VCaP (cell line): Measurements from ENCODE around the gene ARID1B.

ENCODE experiments used
- H3K27ac ChIP-seq: fragments of 450-650 bp; 2 replicates; pipeline ENCODE4 v1.5.1; 2017
- TF ChIP-seq, protein P1 (sequence below): fragments of 450-650 bp; conservative IDR thresholded peaks from 2 replicates; pipeline ENCODE4 v1.5.1; 2017; ENCODE audit warnings: mild to moderate bottlenecking, moderate library complexity

The ARID1B gene

DNA sequence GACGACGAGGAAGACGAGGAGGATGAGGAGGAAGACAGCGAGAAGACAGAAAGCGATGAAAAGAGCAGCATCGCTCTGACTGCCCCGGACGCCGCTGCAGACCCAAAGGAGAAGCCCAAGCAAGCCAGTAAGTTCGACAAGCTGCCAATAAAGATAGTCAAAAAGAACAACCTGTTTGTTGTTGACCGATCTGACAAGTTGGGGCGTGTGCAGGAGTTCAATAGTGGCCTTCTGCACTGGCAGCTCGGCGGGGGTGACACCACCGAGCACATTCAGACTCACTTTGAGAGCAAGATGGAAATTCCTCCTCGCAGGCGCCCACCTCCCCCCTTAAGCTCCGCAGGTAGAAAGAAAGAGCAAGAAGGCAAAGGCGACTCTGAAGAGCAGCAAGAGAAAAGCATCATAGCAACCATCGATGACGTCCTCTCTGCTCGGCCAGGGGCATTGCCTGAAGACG lies 429.2 kb downstream of the ARID1B start:
- TF ChIP-seq, protein P1, sequence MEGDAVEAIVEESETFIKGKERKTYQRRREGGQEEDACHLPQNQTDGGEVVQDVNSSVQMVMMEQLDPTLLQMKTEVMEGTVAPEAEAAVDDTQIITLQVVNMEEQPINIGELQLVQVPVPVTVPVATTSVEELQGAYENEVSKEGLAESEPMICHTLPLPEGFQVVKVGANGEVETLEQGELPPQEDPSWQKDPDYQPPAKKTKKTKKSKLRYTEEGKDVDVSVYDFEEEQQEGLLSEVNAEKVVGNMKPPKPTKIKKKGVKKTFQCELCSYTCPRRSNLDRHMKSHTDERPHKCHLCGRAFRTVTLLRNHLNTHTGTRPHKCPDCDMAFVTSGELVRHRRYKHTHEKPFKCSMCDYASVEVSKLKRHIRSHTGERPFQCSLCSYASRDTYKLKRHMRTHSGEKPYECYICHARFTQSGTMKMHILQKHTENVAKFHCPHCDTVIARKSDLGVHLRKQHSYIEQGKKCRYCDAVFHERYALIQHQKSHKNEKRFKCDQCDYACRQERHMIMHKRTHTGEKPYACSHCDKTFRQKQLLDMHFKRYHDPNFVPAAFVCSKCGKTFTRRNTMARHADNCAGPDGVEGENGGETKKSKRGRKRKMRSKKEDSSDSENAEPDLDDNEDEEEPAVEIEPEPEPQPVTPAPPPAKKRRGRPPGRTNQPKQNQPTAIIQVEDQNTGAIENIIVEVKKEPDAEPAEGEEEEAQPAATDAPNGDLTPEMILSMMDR, result no peak

DNA sequence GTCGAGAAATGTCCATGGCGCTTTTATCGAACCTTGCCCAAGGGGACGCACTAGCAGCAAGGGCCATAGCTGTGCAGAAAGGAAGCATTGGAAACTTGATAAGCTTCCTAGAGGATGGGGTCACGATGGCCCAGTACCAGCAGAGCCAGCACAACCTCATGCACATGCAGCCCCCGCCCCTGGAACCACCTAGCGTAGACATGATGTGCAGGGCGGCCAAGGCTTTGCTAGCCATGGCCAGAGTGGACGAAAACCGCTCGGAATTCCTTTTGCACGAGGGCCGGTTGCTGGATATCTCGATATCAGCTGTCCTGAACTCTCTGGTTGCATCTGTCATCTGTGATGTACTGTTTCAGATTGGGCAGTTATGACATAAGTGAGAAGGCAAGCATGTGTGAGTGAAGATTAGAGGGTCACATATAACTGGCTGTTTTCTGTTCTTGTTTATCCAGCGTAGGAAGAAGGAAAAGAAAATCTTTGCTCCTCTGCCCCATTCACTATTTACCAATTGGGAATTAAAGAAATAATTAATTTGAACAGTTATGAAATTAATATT lies 430.4 kb downstream of the ARID1B start:
- H3K27ac ChIP-seq, result no peak overlapping the region

More for the DNA sequence above, 429.2 kb downstream of the ARID1B start:
- H3K27ac ChIP-seq, result no peak overlapping the region

DNA sequence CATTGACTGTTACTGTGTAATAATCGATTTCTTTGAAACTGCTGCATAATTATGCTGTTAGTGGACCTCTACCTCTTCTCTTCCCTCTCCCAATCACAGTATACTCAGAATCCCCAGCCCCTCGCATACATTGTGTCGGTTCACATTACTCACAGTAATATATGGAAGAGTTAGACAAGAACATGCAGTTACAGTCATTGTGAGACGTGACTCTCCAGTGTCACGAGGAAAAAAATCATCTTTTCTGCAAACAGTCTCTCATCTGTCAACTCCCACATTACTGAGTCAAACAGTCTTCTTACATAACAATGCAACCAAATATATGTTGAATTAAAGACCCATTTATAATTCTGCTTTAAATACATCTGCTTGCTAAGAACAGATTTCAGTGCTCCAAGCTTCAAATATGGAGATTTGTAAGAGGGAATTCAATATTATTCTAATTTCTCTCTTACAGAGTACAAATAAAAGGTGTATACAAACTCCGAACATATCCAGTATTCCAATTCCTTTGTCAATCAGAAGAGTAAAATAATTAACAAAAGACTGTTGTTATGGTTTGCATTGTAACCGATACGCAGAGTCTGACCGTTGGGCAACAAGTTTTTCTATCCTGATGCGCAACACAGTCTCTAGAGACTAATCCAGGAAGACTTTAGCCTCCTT lies 432.8 kb downstream of the ARID1B start:
- TF ChIP-seq, protein P1, result no peak

More for the DNA sequence above, 430.4 kb downstream of the ARID1B start:
- TF ChIP-seq, protein P1, result no peak

DNA sequence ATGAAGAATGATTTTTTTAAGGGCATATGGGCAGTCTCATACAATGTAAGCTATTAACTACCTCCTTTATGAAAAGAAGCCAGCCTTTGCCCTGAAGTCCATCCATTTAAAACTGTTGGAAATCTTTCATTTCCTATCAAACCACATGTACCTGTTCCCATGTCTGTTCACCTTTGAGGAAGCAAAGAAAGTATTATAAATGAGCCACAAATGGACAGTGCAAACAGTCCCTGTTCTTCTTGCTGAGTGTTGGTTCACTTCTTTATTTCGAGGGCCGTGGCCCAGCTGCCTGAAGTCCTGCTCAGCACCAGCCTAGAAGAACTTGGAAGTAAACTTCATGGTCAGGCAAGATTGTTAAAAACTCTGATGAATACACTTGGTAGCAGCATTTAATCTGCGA lies 433.8 kb downstream of the ARID1B start:
- H3K27ac ChIP-seq, result no peak overlapping the region
- TF ChIP-seq, protein P1, result no peak

More for the DNA sequence above, 432.8 kb downstream of the ARID1B start:
- H3K27ac ChIP-seq, result no peak overlapping the region

DNA sequence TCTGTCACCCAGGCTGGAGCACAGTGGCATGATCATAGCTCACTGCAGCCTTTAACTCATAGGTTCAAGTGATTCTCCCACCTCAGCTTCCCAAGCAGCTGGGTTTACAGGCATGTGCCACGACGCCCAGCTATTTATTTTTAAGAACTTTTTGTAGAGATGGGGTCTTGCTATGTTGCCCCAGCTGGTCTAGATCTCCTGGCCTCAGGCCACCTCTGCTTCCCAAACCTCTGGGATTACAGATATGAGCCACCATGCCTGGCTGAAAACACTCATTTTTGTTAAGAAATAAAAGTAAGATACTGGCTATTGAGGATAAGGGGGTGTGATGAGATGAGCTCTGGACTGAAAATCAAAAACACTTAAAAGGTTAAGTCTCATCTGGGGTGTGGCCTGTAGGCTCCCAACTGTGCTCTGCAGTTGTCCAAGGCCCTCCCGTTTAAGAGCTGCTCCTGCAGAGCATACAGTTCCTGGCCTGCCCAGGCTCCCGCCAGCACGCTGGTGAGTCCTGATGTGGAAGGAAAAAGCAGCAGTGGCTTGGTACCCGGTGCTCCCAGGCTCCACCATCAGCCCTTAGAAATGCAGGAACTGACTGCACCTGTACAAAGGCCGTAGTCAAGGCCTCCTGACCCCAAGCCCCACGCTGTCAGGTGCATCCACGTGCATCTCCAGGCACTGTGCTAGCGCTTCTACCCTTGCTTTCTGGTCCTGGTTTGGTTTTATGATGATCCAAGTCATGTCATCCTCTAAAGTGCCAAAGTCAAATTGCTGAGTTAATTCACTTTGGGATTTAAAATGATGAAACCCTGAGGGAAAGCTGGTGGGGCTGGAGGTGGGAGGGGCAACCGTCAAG lies 434.7 kb downstream of the ARID1B start:
- no peak overlapping the region for H3K27ac ChIP-seq
- TF ChIP-seq, protein P1, result no peak

DNA sequence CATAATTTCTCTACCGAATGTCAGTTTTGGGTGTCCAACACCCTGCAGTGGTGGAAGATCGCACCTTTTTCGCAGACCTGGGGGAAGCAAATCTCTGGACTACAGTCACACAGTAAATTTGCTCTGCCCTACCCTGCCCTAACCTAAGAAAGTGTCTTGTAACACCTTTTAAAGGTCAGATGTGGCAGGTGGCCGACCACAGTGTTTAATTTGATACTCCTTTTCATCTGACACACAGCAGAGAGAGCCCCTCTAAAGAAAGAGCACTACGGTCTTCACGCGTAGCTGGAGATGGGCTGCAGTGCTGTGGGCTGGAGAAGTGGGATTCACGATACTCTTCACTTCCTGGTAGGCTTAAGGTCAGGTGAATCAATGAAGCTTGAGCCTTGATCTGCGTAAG lies 436.2 kb downstream of the ARID1B start:
- TF ChIP-seq, protein P1, result no peak
- no peak overlapping the region for H3K27ac ChIP-seq

DNA sequence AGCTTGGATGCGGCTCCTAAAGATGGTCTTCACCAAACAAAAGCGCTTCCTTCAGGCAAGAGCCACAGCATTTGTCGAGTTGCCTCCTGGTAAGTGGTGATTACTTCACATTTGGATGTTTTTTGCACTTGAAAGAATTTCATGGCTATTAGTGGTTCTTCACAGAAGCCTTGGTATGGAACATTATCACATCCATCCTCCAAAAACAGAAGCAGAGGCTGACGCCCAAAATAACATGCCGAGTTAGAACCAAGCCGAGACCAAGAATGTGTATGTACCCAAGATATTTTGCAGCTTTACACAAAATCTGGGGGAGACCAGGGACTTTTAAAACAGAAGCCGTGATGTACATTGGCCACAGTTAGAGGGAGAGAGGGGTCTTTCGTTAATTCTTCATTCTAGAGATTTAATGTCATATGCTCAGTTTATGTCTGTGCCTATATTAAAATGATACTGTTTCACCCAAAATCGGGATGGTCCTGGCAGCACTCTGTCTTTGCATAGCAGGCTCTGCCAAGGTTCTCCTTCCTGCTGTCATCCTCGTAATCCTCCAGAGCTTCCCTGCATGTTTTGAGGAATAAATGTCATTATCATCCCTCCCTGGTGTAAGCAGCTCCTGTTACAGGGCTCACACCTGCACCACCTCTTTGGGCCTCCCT lies 436.9 kb downstream of the ARID1B start:
- TF ChIP-seq, protein P1, result no peak
- H3K27ac ChIP-seq, result no peak overlapping the region
